NCI-H1436 treated with DMSO at 0.1 percent for 48 hours (cell line): ENCODE measurements around the gene DUSP22.

ENCODE experiments used
- DNase-seq: peaks from one replicate; lab custom pipeline; 2025; lab: John Stamatoyannopoulos, UW

Gene DUSP22

GRCh38 chr6:397056-397455 lies 104.8 kb downstream of the DUSP22 start:
- no peak for DNase-seq

- DNase-seq, result no peak
Measured at GRCh38 chr6:397604-398003, 105.3 kb downstream of the DUSP22 start.

GRCh38 chr6:398065-398464 lies 105.8 kb downstream of the DUSP22 start:
- no peak for DNase-seq

- DNase-seq, result no peak
Measured at GRCh38 chr6:398558-399078, 106.3 kb downstream of the DUSP22 start.

- DNase-seq, result no peak
Measured at GRCh38 chr6:399785-400534, 107.7 kb downstream of the DUSP22 start.

GRCh38 chr6:400815-401214 lies 108.5 kb downstream of the DUSP22 start:
- DNase-seq, result no peak
